Glutamatergic neuron (in vitro differentiated cells): ENCODE results near the gene TMEM151B. TPM values are rescaled to one million over a fixed set of nuclear protein-coding genes. Genes with fewer than 3 reads are reported as not detected.

Source experiments
- DNase-seq: peaks from one replicate; pipeline ENCODE4 v3.0.0; 2022
- H3K27ac Mint-ChIP-seq: one replicate; pipeline ENCODE4 v1.8.0; 2020; ENCODE audit warnings: mild to moderate bottlenecking, mixed read lengths, inconsistent platforms; ENCODE audit not compliant: unreplicated experiment
- H3K27me3 Mint-ChIP-seq: one replicate; pipeline ENCODE4 v1.8.0; 2020; ENCODE audit warnings: mild to moderate bottlenecking, moderate library complexity, mixed read lengths, inconsistent platforms; ENCODE audit not compliant: unreplicated experiment
- H3K36me3 Mint-ChIP-seq: one replicate; pipeline ENCODE4 v1.8.0; 2020; ENCODE audit warnings: mild to moderate bottlenecking, mixed read lengths, inconsistent platforms; ENCODE audit not compliant: unreplicated experiment
- H3K4me1 Mint-ChIP-seq: one replicate; pipeline ENCODE4 v1.8.0; 2020; ENCODE audit warnings: mild to moderate bottlenecking, low read depth, mixed read lengths, inconsistent platforms; ENCODE audit not compliant: unreplicated experiment
- H3K4me3 Mint-ChIP-seq: one replicate; pipeline ENCODE4 v1.8.0; 2020; ENCODE audit warnings: mild to moderate bottlenecking, mixed read lengths, inconsistent platforms; ENCODE audit not compliant: unreplicated experiment
- H3K9me3 Mint-ChIP-seq: one replicate; pipeline ENCODE4 v1.8.0; 2020; ENCODE audit warnings: mild to moderate bottlenecking, moderate library complexity, mixed read lengths, inconsistent platforms; ENCODE audit not compliant: unreplicated experiment
- total RNA-seq: library from RNA; stranded (reverse); fragmentation: NEBNext Ultra II Directional; extraction: Animal tissue kit (Norgen Biotek cat#: 25700); gene quantifications from one replicate; pipeline ENCODE4 v1.2.1, GENCODE V29; 2021; ENCODE audit not compliant: unreplicated experiment
- TF ChIP-seq, protein P1 (sequence below): fragments of 200-600 bp; sonication (generic); IDR thresholded peaks from one replicate; pipeline ENCODE4 v1.5.0; 2021; ENCODE audit not compliant: partially characterized antibody, unreplicated experiment

The TMEM151B gene
- total RNA-seq, 1 donor from 2014 or later: 51.3 TPM

DNA sequence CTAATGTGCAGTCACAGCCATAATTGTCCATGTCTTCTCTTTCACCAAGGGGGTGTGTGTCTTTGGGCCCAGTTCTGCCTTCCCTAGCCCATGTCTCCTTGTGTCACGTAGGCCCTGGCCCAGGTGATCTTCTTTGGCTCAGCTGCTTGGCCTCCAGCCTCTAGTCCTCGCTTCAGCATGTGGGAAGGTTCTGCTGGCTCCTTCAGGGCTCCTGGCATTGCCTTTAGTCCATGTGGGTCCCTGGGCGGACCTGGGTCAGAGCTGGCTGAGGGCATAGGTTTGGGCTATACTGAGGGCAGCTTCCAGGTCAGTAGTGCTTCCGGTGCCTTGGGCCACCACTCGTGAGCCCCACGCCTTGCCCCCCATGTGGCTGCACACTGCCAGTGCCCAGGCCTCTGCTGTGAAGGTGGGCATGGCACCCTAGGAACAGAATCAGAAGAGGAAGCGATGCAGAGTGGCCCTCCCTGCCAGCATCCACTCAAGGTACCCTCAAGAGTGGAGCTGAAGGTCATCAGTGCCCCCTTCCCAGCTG lies 30.1 kb downstream of the TMEM151B start:
- no peak overlapping the region for H3K4me3 Mint-ChIP-seq
- no peaks in the 10 kb centered on the region for H3K36me3 Mint-ChIP-seq

DNA sequence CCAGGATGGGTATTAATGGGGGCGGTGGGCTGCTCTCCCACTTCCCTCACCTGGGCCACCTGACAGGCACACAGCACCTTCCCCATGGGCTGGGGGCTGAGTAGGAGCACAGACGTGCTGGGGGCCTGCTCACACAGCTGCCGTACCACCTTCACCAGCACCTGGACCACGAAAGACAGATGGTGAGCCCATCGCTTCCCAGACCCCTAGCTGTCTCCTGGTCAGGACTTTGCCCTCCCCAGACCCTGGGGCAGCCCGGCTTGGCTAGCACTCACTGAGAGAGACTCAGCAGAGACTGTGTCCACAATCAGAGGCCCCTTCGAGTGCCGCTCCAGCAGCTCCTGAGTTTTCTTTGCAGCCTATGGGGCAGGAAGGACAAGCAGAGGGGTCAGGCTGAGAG lies 30.9 kb downstream of the TMEM151B start:
- no peak for DNase-seq
- Mint-ChIP-seq H3K27me3 (peaks cover 18% of the 10 kb centered on the region), H3K9me3 (peaks cover 4% of the 10 kb centered on the region), H3K4me1 (no peaks in the 10 kb centered on the region), H3K27ac (no peak overlapping the region), H3K36me3 (no peaks in the 10 kb centered on the region), H3K4me3 (no peak overlapping the region)
- TF ChIP-seq, protein P1, sequence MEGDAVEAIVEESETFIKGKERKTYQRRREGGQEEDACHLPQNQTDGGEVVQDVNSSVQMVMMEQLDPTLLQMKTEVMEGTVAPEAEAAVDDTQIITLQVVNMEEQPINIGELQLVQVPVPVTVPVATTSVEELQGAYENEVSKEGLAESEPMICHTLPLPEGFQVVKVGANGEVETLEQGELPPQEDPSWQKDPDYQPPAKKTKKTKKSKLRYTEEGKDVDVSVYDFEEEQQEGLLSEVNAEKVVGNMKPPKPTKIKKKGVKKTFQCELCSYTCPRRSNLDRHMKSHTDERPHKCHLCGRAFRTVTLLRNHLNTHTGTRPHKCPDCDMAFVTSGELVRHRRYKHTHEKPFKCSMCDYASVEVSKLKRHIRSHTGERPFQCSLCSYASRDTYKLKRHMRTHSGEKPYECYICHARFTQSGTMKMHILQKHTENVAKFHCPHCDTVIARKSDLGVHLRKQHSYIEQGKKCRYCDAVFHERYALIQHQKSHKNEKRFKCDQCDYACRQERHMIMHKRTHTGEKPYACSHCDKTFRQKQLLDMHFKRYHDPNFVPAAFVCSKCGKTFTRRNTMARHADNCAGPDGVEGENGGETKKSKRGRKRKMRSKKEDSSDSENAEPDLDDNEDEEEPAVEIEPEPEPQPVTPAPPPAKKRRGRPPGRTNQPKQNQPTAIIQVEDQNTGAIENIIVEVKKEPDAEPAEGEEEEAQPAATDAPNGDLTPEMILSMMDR: no peak

More for the DNA sequence above, 30.1 kb downstream of the TMEM151B start:
- Mint-ChIP-seq H3K27me3 (peaks cover 14% of the 10 kb centered on the region), H3K27ac (no peak overlapping the region), H3K4me1 (no peaks in the 10 kb centered on the region), H3K9me3 (peaks cover 4% of the 10 kb centered on the region)
- no peak for DNase-seq
- TF ChIP-seq, protein P1: no peak

DNA sequence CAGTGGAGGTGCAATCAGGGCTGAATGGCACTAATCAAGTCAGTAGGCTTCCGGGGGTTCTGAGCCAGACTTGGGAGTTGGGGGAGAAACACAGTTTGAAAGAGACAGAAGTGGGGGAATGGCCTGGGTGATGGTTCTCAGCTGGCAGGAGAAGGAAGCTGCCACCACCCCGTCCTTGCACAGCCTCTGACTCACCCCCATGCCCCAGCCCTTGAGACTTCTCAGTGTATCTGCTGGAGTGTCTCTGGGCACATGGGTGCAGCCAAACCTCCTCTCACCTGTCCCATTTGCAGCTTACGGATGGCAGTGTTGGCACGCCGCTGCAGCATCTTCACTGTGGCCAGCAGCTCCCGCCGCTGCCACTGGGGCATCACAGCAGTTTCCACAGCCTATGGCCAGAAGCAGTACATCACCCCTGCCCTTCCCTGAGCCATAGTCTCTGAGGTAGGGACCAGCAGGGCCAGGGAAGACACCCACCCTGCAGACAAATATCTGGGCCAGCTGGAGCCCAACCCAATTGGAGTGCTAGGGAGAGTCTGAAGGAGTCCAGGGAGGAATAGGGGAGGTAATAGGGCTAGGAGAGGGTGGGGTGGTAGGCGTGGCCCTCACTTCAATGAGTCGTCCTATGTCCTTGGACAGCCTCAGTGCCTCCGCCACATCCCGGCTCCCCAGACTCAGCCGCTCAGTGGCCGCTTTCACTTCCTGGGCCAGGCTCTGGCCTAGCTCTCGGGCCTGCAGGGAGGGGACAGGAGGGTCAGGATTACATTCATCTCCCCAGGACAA lies 31.7 kb downstream of the TMEM151B start:
- Mint-ChIP-seq H3K36me3 (no peaks in the 10 kb centered on the region), H3K27me3 (peaks cover 12% of the 10 kb centered on the region), H3K4me3 (no peak overlapping the region), H3K9me3 (peaks cover 2% of the 10 kb centered on the region), H3K4me1 (no peaks in the 10 kb centered on the region), H3K27ac (no peak overlapping the region)
- TF ChIP-seq, protein P1: no peak
- DNase-seq: no peak

DNA sequence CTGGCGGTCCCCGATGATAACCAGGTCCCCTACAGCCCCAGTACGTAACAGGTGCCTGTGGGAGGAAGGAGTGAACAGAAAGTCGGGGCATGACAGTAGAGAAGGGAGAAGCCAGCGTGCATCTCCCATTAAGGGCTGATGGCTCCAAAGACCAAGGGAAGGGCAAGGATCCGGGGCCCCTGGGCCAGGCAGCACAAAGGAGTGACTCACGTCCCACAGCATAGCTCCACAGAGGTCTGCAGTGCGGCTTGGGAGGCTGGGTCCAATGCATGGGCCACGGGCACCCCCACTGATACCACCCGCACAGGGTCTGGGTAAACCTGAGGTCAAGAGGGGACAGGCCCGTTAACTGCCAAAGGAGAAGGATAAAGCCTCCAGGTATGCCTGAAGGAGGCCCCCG lies 32.6 kb downstream of the TMEM151B start:
- TF ChIP-seq, protein P1: no peak
- Mint-ChIP-seq H3K27ac (no peak overlapping the region), H3K27me3 (peaks cover 12% of the 10 kb centered on the region), H3K36me3 (no peaks in the 10 kb centered on the region), H3K4me3 (no peak overlapping the region), H3K4me1 (no peaks in the 10 kb centered on the region), H3K9me3 (peaks cover 2% of the 10 kb centered on the region)
- no peak for DNase-seq

DNA sequence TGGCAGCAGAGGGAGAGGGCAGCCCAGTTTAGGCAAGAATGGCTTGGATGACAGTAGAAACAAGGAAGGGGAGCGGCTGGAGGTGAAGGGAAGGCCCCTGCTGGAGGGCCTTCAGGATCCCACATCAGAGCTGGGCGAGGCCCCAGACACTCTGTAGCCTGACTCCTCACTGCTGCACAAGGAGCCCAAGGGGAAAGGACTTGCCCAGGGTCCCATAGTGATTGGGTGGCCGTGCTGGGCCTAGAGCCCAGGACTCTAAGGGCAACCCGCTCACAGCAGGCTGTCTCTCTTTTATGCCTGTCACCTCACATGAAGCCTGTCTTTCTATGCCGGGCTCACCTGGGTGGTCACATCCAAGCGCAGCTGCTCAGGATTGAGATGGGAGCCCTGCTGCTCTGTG lies 33.6 kb downstream of the TMEM151B start:
- no peak overlapping the region for H3K27ac Mint-ChIP-seq
- H3K36me3 Mint-ChIP-seq: no peaks in the 10 kb centered on the region
- TF ChIP-seq, protein P1: no peak
- peaks cover 2% of the 10 kb centered on the region for H3K9me3 Mint-ChIP-seq
- H3K27me3 Mint-ChIP-seq: peaks cover 14% of the 10 kb centered on the region
- no peaks in the 10 kb centered on the region for H3K4me1 Mint-ChIP-seq
- H3K4me3 Mint-ChIP-seq: no peak overlapping the region
- no peak for DNase-seq
